WTC11 (cell line): ENCODE results near the gene NSFL1C.

Experiments used
- ATF1 ChIP-seq: sonication (generic); formaldehyde crosslinking; IDR thresholded peaks from 2 replicates; pipeline ENCODE4 v1.8.1; 2023; ENCODE audit warnings: mild to moderate bottlenecking, moderate library complexity, missing genetic modification reagents
- TF ChIP-seq, protein P1 (sequence below): fragments of 200-600 bp; IDR thresholded peaks from 2 replicates; pipeline ENCODE4 v1.8.0; 2022; ENCODE audit warnings: antibody characterized with exemption

DNA sequence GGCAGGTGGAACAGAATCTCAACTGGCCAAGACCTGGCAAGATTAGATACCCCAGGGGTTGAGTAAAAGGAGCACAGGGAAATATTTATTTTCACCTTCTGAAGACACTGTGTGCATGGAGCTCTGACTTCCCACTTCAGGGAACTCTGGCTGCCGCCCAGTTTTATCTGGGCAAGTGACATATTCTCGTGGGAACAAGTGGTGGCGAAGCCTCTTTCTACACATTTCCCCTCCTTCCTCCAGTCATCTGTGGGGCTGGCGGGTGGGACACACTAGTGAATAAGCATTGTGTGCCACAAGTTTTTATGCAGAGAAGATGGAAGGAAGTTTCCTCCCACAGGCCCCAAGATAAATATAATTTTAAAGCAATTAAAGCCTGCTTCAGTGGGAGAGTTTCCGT lies 23.6 kb downstream of the NSFL1C start:
- TF ChIP-seq ATF1 (CRISPR knock-in tag), result no peak
- TF ChIP-seq, protein P1, sequence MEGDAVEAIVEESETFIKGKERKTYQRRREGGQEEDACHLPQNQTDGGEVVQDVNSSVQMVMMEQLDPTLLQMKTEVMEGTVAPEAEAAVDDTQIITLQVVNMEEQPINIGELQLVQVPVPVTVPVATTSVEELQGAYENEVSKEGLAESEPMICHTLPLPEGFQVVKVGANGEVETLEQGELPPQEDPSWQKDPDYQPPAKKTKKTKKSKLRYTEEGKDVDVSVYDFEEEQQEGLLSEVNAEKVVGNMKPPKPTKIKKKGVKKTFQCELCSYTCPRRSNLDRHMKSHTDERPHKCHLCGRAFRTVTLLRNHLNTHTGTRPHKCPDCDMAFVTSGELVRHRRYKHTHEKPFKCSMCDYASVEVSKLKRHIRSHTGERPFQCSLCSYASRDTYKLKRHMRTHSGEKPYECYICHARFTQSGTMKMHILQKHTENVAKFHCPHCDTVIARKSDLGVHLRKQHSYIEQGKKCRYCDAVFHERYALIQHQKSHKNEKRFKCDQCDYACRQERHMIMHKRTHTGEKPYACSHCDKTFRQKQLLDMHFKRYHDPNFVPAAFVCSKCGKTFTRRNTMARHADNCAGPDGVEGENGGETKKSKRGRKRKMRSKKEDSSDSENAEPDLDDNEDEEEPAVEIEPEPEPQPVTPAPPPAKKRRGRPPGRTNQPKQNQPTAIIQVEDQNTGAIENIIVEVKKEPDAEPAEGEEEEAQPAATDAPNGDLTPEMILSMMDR, result no peak
